Endodermal cell (in vitro differentiated cells): ENCODE measurements around the gene LRMDA. TPM values are rescaled to one million over a fixed set of nuclear protein-coding genes. Genes with fewer than 3 reads are reported as not detected.

Experiments
- DNase-seq: peaks from one replicate; pipeline ENCODE4 v3.0.0-alpha.2; 2017
- H3K27ac ChIP-seq: 2 replicates; pipeline ENCODE4 v1.5.1; 2013; ENCODE audit warnings: mild to moderate bottlenecking, low read depth, low read length, moderate library complexity
- H3K27me3 ChIP-seq: 2 replicates; pipeline ENCODE4 v1.6.1; 2013; ENCODE audit warnings: mild to moderate bottlenecking, low read length, moderate library complexity; ENCODE audit not compliant: insufficient read depth, control insufficient read depth, poor library complexity, severe bottlenecking
- H3K36me3 ChIP-seq: 2 replicates; pipeline ENCODE4 v1.7.0; 2013; ENCODE audit warnings: mild to moderate bottlenecking, low read length, moderate library complexity; ENCODE audit not compliant: control insufficient read depth, insufficient read depth
- H3K4me1 ChIP-seq: one replicate; pipeline ENCODE4 v1.7.0; 2013; ENCODE audit warnings: low read length; ENCODE audit not compliant: control insufficient read depth, insufficient read depth
- H3K4me3 ChIP-seq: 2 replicates; pipeline ENCODE4 v1.5.1; 2013; ENCODE audit warnings: mild to moderate bottlenecking, low read length, moderate library complexity
- H3K9ac ChIP-seq: 2 replicates; pipeline ENCODE4 v1.6.1; 2013; ENCODE audit warnings: mild to moderate bottlenecking, low read length, moderate library complexity; ENCODE audit not compliant: poor library complexity, severe bottlenecking; ENCODE audit errors: extremely low read depth
- H3K9me3 ChIP-seq: 2 replicates; pipeline ENCODE4 v1.6.1; 2013; ENCODE audit warnings: mild to moderate bottlenecking, low read length, moderate library complexity; ENCODE audit not compliant: control insufficient read depth
- H3K27ac Mint-ChIP-seq: 2 replicates; pipeline ENCODE4 v1.8.0; 2020; ENCODE audit warnings: mixed read lengths
- H3K27me3 Mint-ChIP-seq: 2 replicates; pipeline ENCODE4 v1.8.0; 2021; ENCODE audit warnings: mild to moderate bottlenecking, mixed read lengths; ENCODE audit not compliant: insufficient read depth
- H3K36me3 Mint-ChIP-seq: 2 replicates; pipeline ENCODE4 v1.8.0; 2020; ENCODE audit warnings: low read depth, mixed read lengths
- H3K4me1 Mint-ChIP-seq: 2 replicates; pipeline ENCODE4 v1.8.0; 2020; ENCODE audit warnings: mixed read lengths
- H3K4me3 Mint-ChIP-seq: 2 replicates; pipeline ENCODE4 v1.8.0; 2020; ENCODE audit warnings: mild to moderate bottlenecking, moderate library complexity, mixed read lengths
- H3K9me3 Mint-ChIP-seq: 2 replicates; pipeline ENCODE4 v1.8.0; 2020; ENCODE audit warnings: mild to moderate bottlenecking, mixed read lengths
- CTCF ChIP-seq: fragments of 200-600 bp; sonication (generic); conservative IDR thresholded peaks from 2 replicates; pipeline ENCODE4 v1.5.0; 2021; ENCODE audit warnings: antibody characterized with exemption, mild to moderate bottlenecking
- WGBS, 2 experiments: methylation state at CpG; one replicate each; pipeline versions ENCODE4 v1.1.5 to v1.1.7; 2013; ENCODE audit warnings: missing lambda C conversion rate in 2 of 2, mixed read lengths in 1 of 2; ENCODE audit not compliant: insufficient coverage in 1 of 2, insufficient read length in 1 of 2; 5-methylcytosine and 5-hydroxymethylcytosine counted together
- total RNA-seq, 2 donors: library from RNA; stranded (reverse); fragmentation: NEBNext Ultra II Directional in 1 of 2; extraction: Animal tissue kit (Norgen Biotek cat#: 25700) in 1 of 2; gene quantifications; 2 replicates in 1 of 2; 3 replicates in 1 of 2; pipeline ENCODE4 v1.2.1, GENCODE V29; 2021

Gene LRMDA
- total RNA-seq, 2 donors from 2014 or later = 1.7 to 5.1 TPM

GRCh38 chr10:76347832-76348231, 916.4 kb downstream of the LRMDA start:
- DNase-seq = no peak
- Histone ChIP-seq H3K4me1 (no peaks in the 10 kb centered on the region), H3K27me3 (no peaks in the 10 kb centered on the region), H3K36me3 (no peaks in the 10 kb centered on the region), H3K9me3 (no peaks in the 10 kb centered on the region), H3K27ac (no peak overlapping the region), H3K9ac (no peak overlapping the region), H3K4me3 (no peak overlapping the region)
- Mint-ChIP-seq H3K27ac (no peak overlapping the region), H3K4me3 (no peak overlapping the region), H3K4me1 (no peaks in the 10 kb centered on the region), H3K9me3 (peaks cover 4% of the 10 kb centered on the region), H3K36me3 (no peaks in the 10 kb centered on the region), H3K27me3 (no peaks in the 10 kb centered on the region)
- WGBS, 2 experiments = 83 to 90% methylated on average over 1 to 2 of the region's 2 CpGs
- no peak for TF ChIP-seq CTCF

GRCh38 chr10:76350583-76350982, 919.2 kb downstream of the LRMDA start:
- H3K4me3 ChIP-seq = no peak overlapping the region
- no peak for DNase-seq
- no peak overlapping the region for H3K9ac ChIP-seq
- no peaks in the 10 kb centered on the region for H3K27me3 ChIP-seq
- no peak for TF ChIP-seq CTCF
- H3K9me3 ChIP-seq = no peaks in the 10 kb centered on the region
- H3K4me3 Mint-ChIP-seq = no peak overlapping the region
- peaks cover 2% of the 10 kb centered on the region for H3K4me1 Mint-ChIP-seq
- H3K9me3 Mint-ChIP-seq = no peaks in the 10 kb centered on the region
- H3K27ac Mint-ChIP-seq = no peak overlapping the region
- 89% methylated on average over 4 of the region's 4 CpGs; no CpG with 5 or more reads in 1 of the 2 experiments for WGBS, 2 experiments
- H3K27ac ChIP-seq = no peak overlapping the region
- H3K36me3 ChIP-seq = no peaks in the 10 kb centered on the region
- no peaks in the 10 kb centered on the region for H3K4me1 ChIP-seq
- H3K27me3 Mint-ChIP-seq = no peaks in the 10 kb centered on the region
- H3K36me3 Mint-ChIP-seq = no peaks in the 10 kb centered on the region

- H3K9me3 Mint-ChIP-seq = no peaks in the 10 kb centered on the region
Measured at GRCh38 chr10:76352300-76352699, 920.9 kb downstream of the LRMDA start.

More at GRCh38 chr10:76352300-76352699, 920.9 kb downstream of the LRMDA start:
- Histone ChIP-seq H3K36me3 (no peaks in the 10 kb centered on the region), H3K9ac (no peak overlapping the region), H3K4me3 (no peak overlapping the region), H3K4me1 (no peaks in the 10 kb centered on the region), H3K9me3 (no peaks in the 10 kb centered on the region), H3K27ac (no peak overlapping the region), H3K27me3 (no peaks in the 10 kb centered on the region)
- no peak for DNase-seq
- no peak for TF ChIP-seq CTCF
- Mint-ChIP-seq H3K27me3 (no peaks in the 10 kb centered on the region), H3K36me3 (no peaks in the 10 kb centered on the region), H3K4me3 (no peak overlapping the region), H3K4me1 (peaks cover 2% of the 10 kb centered on the region), H3K27ac (no peak overlapping the region)
- 98 to 100% methylated on average over 1 to 4 of the region's 5 CpGs for WGBS, 2 experiments
